ENCODE measurements around the gene ZNF503. TPM values are rescaled to one million over a fixed set of nuclear protein-coding genes. Genes with fewer than 3 reads are reported as not detected.

ZNF503 gene
- total and polyA plus RNA-seq, 10 of the 15 experiments (the other 5 are each of a cell fraction or from before 2014, with no cell fraction given), result 0.05 to 1.1 (median 0.11) TPM; not detected in 1

DNA sequence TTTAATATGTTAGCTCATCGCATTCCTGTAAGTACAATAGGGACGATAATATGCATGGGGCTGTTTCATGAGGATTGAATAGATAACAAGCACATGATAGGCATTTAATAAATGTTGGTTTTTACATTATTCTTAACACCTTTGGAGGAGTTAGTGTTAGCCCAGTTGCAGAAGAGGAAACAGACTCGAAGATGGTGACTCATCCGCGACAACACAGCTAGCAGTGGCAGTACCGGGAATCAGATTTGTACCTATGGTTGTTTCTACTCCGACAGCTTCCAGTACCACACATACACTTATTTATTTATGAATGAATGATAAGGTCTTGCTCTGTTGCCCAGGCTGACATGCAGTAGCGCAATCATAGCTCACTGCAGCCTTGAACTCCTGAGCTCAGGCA, 32.7 kb upstream of the ZNF503 start:
- SMC1A ChIA-PET (ENCODE audit: uncharacterized antibody, unreplicated experiment), result interaction anchor here (1.1 to 2.0 kb wide), 6 partner anchors 7 to 73 kb away, joined by 3 to 6 read pairs (median 4); partner anchors contain the start of gene ZNF503

DNA sequence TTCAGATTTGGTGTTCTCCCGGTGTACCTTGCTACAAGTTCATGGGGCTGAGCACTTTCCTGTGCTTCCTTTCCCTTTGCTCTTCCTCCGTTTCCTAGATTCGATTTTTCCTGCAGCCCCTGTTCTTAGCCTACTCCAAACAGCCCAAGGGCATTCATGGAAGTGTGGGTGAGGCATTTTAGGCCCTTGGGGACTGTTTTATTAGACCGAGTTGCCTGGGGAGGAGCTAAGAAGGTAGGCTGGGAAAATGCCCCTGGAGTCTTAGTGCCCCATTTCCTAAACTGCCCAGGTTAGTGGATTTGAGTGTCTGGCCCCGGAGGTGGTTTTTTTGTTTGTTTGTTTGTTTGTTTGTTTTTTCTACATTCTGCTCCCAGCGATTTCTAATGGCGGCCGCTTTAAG, 31.7 kb upstream of the ZNF503 start:
- Histone ChIP-seq H3K27me3 (replicated peaks in 1 of 2; ENCODE audit: control insufficient read depth in 2 of 2, insufficient read depth in 2 of 2, low read length in 1 of 2) (peaks cover 0 to 12% of the 10 kb centered on the region in 2 experiments; a peak in 2 of 4 replicates), H3K27ac (ENCODE audit: control insufficient read depth, insufficient read depth) (no peak overlapping the region), H3K36me3 (ENCODE audit: control insufficient read depth in 2 of 2, insufficient read depth in 2 of 2, low read length in 1 of 2) (no peaks in the 10 kb centered on the region), H3K79me2 (ENCODE audit: control insufficient read depth, insufficient read depth, low read length) (no peaks in the 10 kb centered on the region), H2AFZ (ENCODE audit: control insufficient read depth, low read depth, low read length) (no peak overlapping the region), H3K9me3 (replicated peaks; ENCODE audit: control insufficient read depth, insufficient read depth, low read length) (no peaks in the 10 kb centered on the region), H3K4me1 (ENCODE audit: control insufficient read depth, insufficient read depth, low read length) (no peaks in the 10 kb centered on the region), H4K20me1 (ENCODE audit: control insufficient read depth, insufficient read depth) (no peaks in the 10 kb centered on the region), H3K4me2 (ENCODE audit: control insufficient read depth, insufficient read depth) (no peak overlapping the region), H3K9ac (ENCODE audit: control insufficient read depth, insufficient read depth, low read length) (no peak overlapping the region), H3K4me3 (no peak overlapping the region)
- CTCF ChIA-PET, result no interaction called here
- RAD21 ChIA-PET (ENCODE audit: unreplicated experiment), result no interaction called here
- POLR2A ChIA-PET, result interaction anchor here (1.2 kb wide), 1 partner anchor 29 kb away, joined by 3 read pairs; no protein-coding TSS in a partner anchor
- in situ Hi-C loops (cut with MboI) (no loop called here), intact Hi-C loops (cut with micrococcal nuclease; ENCODE audit: unreplicated experiment) (no loop called here)
- FAIRE-seq (no peak), ATAC-seq (no peak), DNase-seq (ENCODE audit: low read depth, low spot score) (no peak)
- WGBS (ENCODE audit: insufficient coverage, insufficient replicate concordance, low lambda C conversion rate, missing lambda C conversion rate), result 30% methylated on average over 8 of the region's 8 CpGs
- TF ChIP-seq KLF5 (IDR thresholded peaks at IDR 0.05; ENCODE audit: partially characterized antibody) (no peak), KAT2A (conservative IDR thresholded peaks at IDR 0.05; ENCODE audit: control insufficient read depth, low read depth, low read length) (no peak), NBN (IDR thresholded peaks at IDR 0.05) (no peak), FOXK2 (IDR thresholded peaks at IDR 0.05) (no peak), SIN3A (IDR thresholded peaks at IDR 0.05; ENCODE audit: low read depth, low read length) (no peak), TCF12 (IDR thresholded peaks at IDR 0.05; ENCODE audit: low read depth, low read length) (no peak), ZNF207 (IDR thresholded peaks at IDR 0.05; ENCODE audit: borderline replicate concordance) (no peak), CHD1 (IDR thresholded peaks at IDR 0.05; ENCODE audit: low read depth, low read length) (no peak), ZNF24 (IDR thresholded peaks at IDR 0.05) (no peak)
- TF ChIP-seq, protein P1, sequence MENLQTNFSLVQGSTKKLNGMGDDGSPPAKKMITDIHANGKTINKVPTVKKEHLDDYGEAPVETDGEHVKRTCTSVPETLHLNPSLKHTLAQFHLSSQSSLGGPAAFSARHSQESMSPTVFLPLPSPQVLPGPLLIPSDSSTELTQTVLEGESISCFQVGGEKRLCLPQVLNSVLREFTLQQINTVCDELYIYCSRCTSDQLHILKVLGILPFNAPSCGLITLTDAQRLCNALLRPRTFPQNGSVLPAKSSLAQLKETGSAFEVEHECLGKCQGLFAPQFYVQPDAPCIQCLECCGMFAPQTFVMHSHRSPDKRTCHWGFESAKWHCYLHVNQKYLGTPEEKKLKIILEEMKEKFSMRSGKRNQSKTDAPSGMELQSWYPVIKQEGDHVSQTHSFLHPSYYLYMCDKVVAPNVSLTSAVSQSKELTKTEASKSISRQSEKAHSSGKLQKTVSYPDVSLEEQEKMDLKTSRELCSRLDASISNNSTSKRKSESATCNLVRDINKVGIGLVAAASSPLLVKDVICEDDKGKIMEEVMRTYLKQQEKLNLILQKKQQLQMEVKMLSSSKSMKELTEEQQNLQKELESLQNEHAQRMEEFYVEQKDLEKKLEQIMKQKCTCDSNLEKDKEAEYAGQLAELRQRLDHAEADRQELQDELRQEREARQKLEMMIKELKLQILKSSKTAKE (IDR thresholded peaks at IDR 0.05; ENCODE audit: low read depth, poor library complexity, severe bottlenecking), result no peak
- no TSS peak for BruUV-seq (replicated peaks)
- SMC1A ChIA-PET (ENCODE audit: uncharacterized antibody, unreplicated experiment), result interaction anchor here (1.5 to 2.0 kb wide), 3 partner anchors 8 to 54 kb away, joined by 4 read pairs; no protein-coding TSS in a partner anchor

More for the DNA sequence above, 32.7 kb upstream of the ZNF503 start:
- RAD21 ChIA-PET (ENCODE audit: unreplicated experiment), result interaction anchor here (1.4 to 1.6 kb wide), 2 partner anchors 55 to 170 kb away, joined by 3 to 4 read pairs; no protein-coding TSS in a partner anchor
- FAIRE-seq (no peak), ATAC-seq (no peak), DNase-seq (ENCODE audit: low read depth, low spot score) (no peak)
- CTCF ChIA-PET, result interaction anchor here (1.1 kb wide), 1 partner anchor 54 kb away, joined by 3 read pairs; no protein-coding TSS in a partner anchor
- Histone ChIP-seq H2AFZ (ENCODE audit: control insufficient read depth, low read depth, low read length) (no peak overlapping the region), H3K4me1 (ENCODE audit: control insufficient read depth, insufficient read depth, low read length) (no peaks in the 10 kb centered on the region), H3K4me3 (no peak overlapping the region), H3K36me3 (ENCODE audit: control insufficient read depth in 2 of 2, insufficient read depth in 2 of 2, low read length in 1 of 2) (no peaks in the 10 kb centered on the region), H4K20me1 (ENCODE audit: control insufficient read depth, insufficient read depth) (no peaks in the 10 kb centered on the region), H3K79me2 (ENCODE audit: control insufficient read depth, insufficient read depth, low read length) (no peaks in the 10 kb centered on the region), H3K4me2 (ENCODE audit: control insufficient read depth, insufficient read depth) (no peak overlapping the region), H3K27me3 (replicated peaks in 1 of 2; ENCODE audit: control insufficient read depth in 2 of 2, insufficient read depth in 2 of 2, low read length in 1 of 2) (peaks cover 0 to 12% of the 10 kb centered on the region in 2 experiments; a peak in 2 of 4 replicates), H3K9me3 (replicated peaks; ENCODE audit: control insufficient read depth, insufficient read depth, low read length) (no peaks in the 10 kb centered on the region), H3K27ac (ENCODE audit: control insufficient read depth, insufficient read depth) (no peak overlapping the region), H3K9ac (ENCODE audit: control insufficient read depth, insufficient read depth, low read length) (no peak overlapping the region)
- in situ Hi-C loops (cut with MboI), result no loop called here
- intact Hi-C loops (cut with micrococcal nuclease; ENCODE audit: unreplicated experiment), result no loop called here
- no peak for TF ChIP-seq GATAD2B (conservative IDR thresholded peaks at IDR 0.05; ENCODE audit: low read depth)
- no TSS peak for BruUV-seq (replicated peaks)
- POLR2A ChIA-PET, result no interaction called here
- 70% methylated on average over 8 of the region's 8 CpGs for WGBS (ENCODE audit: insufficient coverage, insufficient replicate concordance, low lambda C conversion rate, missing lambda C conversion rate)

Measured in GM12878 (cell line).